ENCODE data around the gene ZNF576. TPM values are rescaled to one million over a fixed set of nuclear protein-coding genes. Genes with fewer than 3 reads are reported as not detected.

Gene ZNF576
- total and polyA plus RNA-seq, 2 of the 13 experiments (the other 11 are each of a cell fraction or from before 2014, with no cell fraction given), result 7.2 to 9.6 TPM

GRCh38 chr19:43639519-43640423, 43.4 kb downstream of the ZNF576 start, which contains the start of gene CADM4 (continued):
- no peak for TF ChIP-seq FOXP4 (CRISPR knock-in tag; IDR thresholded peaks at IDR 0.05)
- TF ChIP-seq ZNF703 (CRISPR knock-in tag; IDR thresholded peaks at IDR 0.05; ENCODE audit: borderline replicate concordance), result no peak
- no peak for TF ChIP-seq REXO4 (CRISPR knock-in tag; IDR thresholded peaks at IDR 0.05; ENCODE audit: borderline replicate concordance)
- TF ChIP-seq ZNF850 (CRISPR knock-in tag; conservative IDR thresholded peaks at IDR 0.05), result no peak
- no peak for TF ChIP-seq ZNF709 (CRISPR knock-in tag; IDR thresholded peaks at IDR 0.05)
- TF ChIP-seq BCLAF1 (IDR thresholded peaks at IDR 0.05), result no peak
- TF ChIP-seq GZF1 (CRISPR knock-in tag; IDR thresholded peaks at IDR 0.05), result no peak; the same call in 1 of the 2 replicates
- no peak for TF ChIP-seq FOXJ3 (CRISPR knock-in tag; IDR thresholded peaks at IDR 0.05; ENCODE audit: borderline replicate concordance)
- no peak for TF ChIP-seq ZNF136 (CRISPR knock-in tag; IDR thresholded peaks at IDR 0.05; ENCODE audit: low read depth)
- TF ChIP-seq ATF6 (CRISPR knock-in tag; conservative IDR thresholded peaks at IDR 0.05), result no peak
- TF ChIP-seq ZNF558 (CRISPR knock-in tag; IDR thresholded peaks at IDR 0.05; ENCODE audit: borderline replicate concordance), result no peak
- TF ChIP-seq RERE (CRISPR knock-in tag; IDR thresholded peaks at IDR 0.05; ENCODE audit: low read depth), result no peak
- no peak for TF ChIP-seq SOX6 (IDR thresholded peaks at IDR 0.05)
- 0 out of 2 replicates have a peak, but pooled peaks have one; percentile 16 for TF ChIP-seq SOX6 (CRISPR knock-in tag; IDR thresholded peaks at IDR 0.05)
- no peak for TF ChIP-seq ZBTB20 (CRISPR knock-in tag; IDR thresholded peaks at IDR 0.05; ENCODE audit: borderline replicate concordance, low read depth)
- no peak for TF ChIP-seq PTBP1 (IDR thresholded peaks at IDR 0.05; ENCODE audit: low read depth, low read length, poor library complexity, severe bottlenecking)
